PC-9 (cell line): ENCODE measurements around the gene ERI2.
"Not testable (repeated sequence)": the region's sequence is repeated elsewhere in the genome, so short reads cannot be mapped to it uniquely, and the experiment has no call there.

ENCODE experiments used
- CTCF ChIP-seq: fragments of 200-600 bp; sonication (generic); conservative IDR thresholded peaks from 2 replicates; pipeline ENCODE4 v1.6.1; 2017; ENCODE audit warnings: mixed run types, antibody characterized with exemption, mild to moderate bottlenecking, moderate library complexity
- EZH2 ChIP-seq: fragments of 200-600 bp; sonication (generic); IDR thresholded peaks from 2 replicates; pipeline ENCODE4 v1.8.0; 2017; ENCODE audit warnings: antibody characterized with exemption, low read depth

- not testable (repeated sequence) for TF ChIP-seq CTCF, EZH2
Observed at GRCh38 chr16:20755799-20756198, 50.5 kb downstream of the ERI2 start.
